Glutamatergic neuron (in vitro differentiated cells): ENCODE data around the gene EHD2. TPM values are rescaled to one million over a fixed set of nuclear protein-coding genes. Genes with fewer than 3 reads are reported as not detected.

ENCODE experiments used
- DNase-seq: peaks from one replicate; pipeline ENCODE4 v3.0.0; 2022
- H3K27ac Mint-ChIP-seq: one replicate; pipeline ENCODE4 v1.8.0; 2020; ENCODE audit warnings: mild to moderate bottlenecking, mixed read lengths, inconsistent platforms; ENCODE audit not compliant: unreplicated experiment
- H3K27me3 Mint-ChIP-seq: one replicate; pipeline ENCODE4 v1.8.0; 2020; ENCODE audit warnings: mild to moderate bottlenecking, moderate library complexity, mixed read lengths, inconsistent platforms; ENCODE audit not compliant: unreplicated experiment
- H3K36me3 Mint-ChIP-seq: one replicate; pipeline ENCODE4 v1.8.0; 2020; ENCODE audit warnings: mild to moderate bottlenecking, mixed read lengths, inconsistent platforms; ENCODE audit not compliant: unreplicated experiment
- H3K4me1 Mint-ChIP-seq: one replicate; pipeline ENCODE4 v1.8.0; 2020; ENCODE audit warnings: mild to moderate bottlenecking, low read depth, mixed read lengths, inconsistent platforms; ENCODE audit not compliant: unreplicated experiment
- H3K4me3 Mint-ChIP-seq: one replicate; pipeline ENCODE4 v1.8.0; 2020; ENCODE audit warnings: mild to moderate bottlenecking, mixed read lengths, inconsistent platforms; ENCODE audit not compliant: unreplicated experiment
- H3K9me3 Mint-ChIP-seq: one replicate; pipeline ENCODE4 v1.8.0; 2020; ENCODE audit warnings: mild to moderate bottlenecking, moderate library complexity, mixed read lengths, inconsistent platforms; ENCODE audit not compliant: unreplicated experiment
- CTCF ChIP-seq: fragments of 200-600 bp; sonication (generic); IDR thresholded peaks from one replicate; pipeline ENCODE4 v1.5.0; 2021; ENCODE audit not compliant: partially characterized antibody, unreplicated experiment
- total RNA-seq: library from RNA; stranded (reverse); fragmentation: NEBNext Ultra II Directional; extraction: Animal tissue kit (Norgen Biotek cat#: 25700); gene quantifications from one replicate; pipeline ENCODE4 v1.2.1, GENCODE V29; 2021; ENCODE audit not compliant: unreplicated experiment

EHD2 gene
- total RNA-seq, 1 donor from 2014 or later, result 7.6 TPM

GRCh38 chr19:47752440-47753211 is 39.4 kb downstream of the EHD2 start:
- peaks cover 3% of the 10 kb centered on the region for H3K27me3 Mint-ChIP-seq

GRCh38 chr19:47754206-47755064 is 41.2 kb downstream of the EHD2 start:
- TF ChIP-seq CTCF, result no peak
- H3K36me3 Mint-ChIP-seq, result peaks cover 10% of the 10 kb centered on the region
- peaks cover 9% of the 10 kb centered on the region for H3K4me1 Mint-ChIP-seq
- peaks cover 4% of the 10 kb centered on the region for H3K9me3 Mint-ChIP-seq
- H3K4me3 Mint-ChIP-seq, result no peak overlapping the region
- DNase-seq, result no peak
- H3K27me3 Mint-ChIP-seq, result peaks cover 3% of the 10 kb centered on the region
- peak overlapping the region; percentile 44 for H3K27ac Mint-ChIP-seq

More at GRCh38 chr19:47752440-47753211, 39.4 kb downstream of the EHD2 start:
- DNase-seq, result no peak
- no peak for TF ChIP-seq CTCF
- H3K4me3 Mint-ChIP-seq, result no peak overlapping the region
- H3K36me3 Mint-ChIP-seq, result peaks cover 4% of the 10 kb centered on the region
- H3K27ac Mint-ChIP-seq, result peak overlapping the region; percentile 44
- H3K4me1 Mint-ChIP-seq, result peaks cover 9% of the 10 kb centered on the region
- H3K9me3 Mint-ChIP-seq, result peaks cover 2% of the 10 kb centered on the region

- Mint-ChIP-seq H3K4me1 (peaks cover 9% of the 10 kb centered on the region), H3K27me3 (peaks cover 3% of the 10 kb centered on the region), H3K27ac (no peak overlapping the region), H3K4me3 (no peak overlapping the region), H3K36me3 (peaks cover 10% of the 10 kb centered on the region), H3K9me3 (peaks cover 4% of the 10 kb centered on the region)
- no peak for DNase-seq
- TF ChIP-seq CTCF, result no peak
Measured at GRCh38 chr19:47755065-47755761, 42.0 kb downstream of the EHD2 start.

- H3K9me3 Mint-ChIP-seq, result peaks cover 4% of the 10 kb centered on the region
- H3K36me3 Mint-ChIP-seq, result peaks cover 10% of the 10 kb centered on the region
- TF ChIP-seq CTCF, result no peak
- peaks cover 9% of the 10 kb centered on the region for H3K4me1 Mint-ChIP-seq
- no peak overlapping the region for H3K27ac Mint-ChIP-seq
- H3K27me3 Mint-ChIP-seq, result peaks cover 3% of the 10 kb centered on the region
- H3K4me3 Mint-ChIP-seq, result no peak overlapping the region
- no peak for DNase-seq
Measured at GRCh38 chr19:47755762-47756626, 42.8 kb downstream of the EHD2 start.
